Mucosa of gallbladder (tissue), 1 donor: Measurements from ENCODE around the gene FTL. TPM values are rescaled to one million over a fixed set of nuclear protein-coding genes. Genes with fewer than 3 reads are reported as not detected.
"Not testable (repeated sequence)": the region's sequence is repeated elsewhere in the genome, so short reads cannot be mapped to it uniquely, and the experiment has no call there.

ENCODE experiments used
- DNase-seq: peaks from one replicate; pipeline ENCODE4 v3.0.0-alpha.2; 2020; ENCODE audit warnings: low spot score
- total RNA-seq: library from RNA; stranded (reverse); gene quantifications from one replicate; pipeline ENCODE4 v1.2.1, GENCODE V29; 2021
- donor health status: DM: no; HTN: no; CAD: no.

Gene FTL
- 4,398 TPM for total RNA-seq

DNA sequence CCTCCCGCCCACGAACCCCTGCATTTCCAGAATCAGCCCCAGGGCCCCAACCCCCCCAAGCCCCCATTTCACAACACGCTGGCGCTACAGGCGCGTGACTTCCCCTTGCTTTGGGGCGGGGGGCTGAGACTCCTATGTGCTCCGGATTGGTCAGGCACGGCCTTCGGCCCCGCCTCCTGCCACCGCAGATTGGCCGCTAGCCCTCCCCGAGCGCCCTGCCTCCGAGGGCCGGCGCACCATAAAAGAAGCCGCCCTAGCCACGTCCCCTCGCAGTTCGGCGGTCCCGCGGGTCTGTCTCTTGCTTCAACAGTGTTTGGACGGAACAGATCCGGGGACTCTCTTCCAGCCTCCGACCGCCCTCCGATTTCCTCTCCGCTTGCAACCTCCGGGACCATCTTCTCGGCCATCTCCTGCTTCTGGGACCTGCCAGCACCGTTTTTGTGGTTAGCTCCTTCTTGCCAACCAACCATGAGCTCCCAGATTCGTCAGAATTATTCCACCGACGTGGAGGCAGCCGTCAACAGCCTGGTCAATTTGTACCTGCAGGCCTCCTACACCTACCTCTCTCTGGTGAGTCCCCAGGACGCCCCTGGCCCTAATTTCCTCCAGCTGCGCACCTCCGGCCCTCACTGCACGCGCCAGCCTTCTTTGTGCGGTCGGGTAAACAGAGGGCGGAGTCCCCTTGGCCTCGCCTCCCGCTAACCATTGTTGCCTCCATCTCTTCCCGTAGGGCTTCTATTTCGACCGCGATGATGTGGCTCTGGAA is at the start of gene FTL:
Gene FTL (plus strand): TSS at position 270 of the 766 bp plus-strand sequence. CDS start 199 bp downstream, at position 469.
- peak; percentile 98 for DNase-seq

DNA sequence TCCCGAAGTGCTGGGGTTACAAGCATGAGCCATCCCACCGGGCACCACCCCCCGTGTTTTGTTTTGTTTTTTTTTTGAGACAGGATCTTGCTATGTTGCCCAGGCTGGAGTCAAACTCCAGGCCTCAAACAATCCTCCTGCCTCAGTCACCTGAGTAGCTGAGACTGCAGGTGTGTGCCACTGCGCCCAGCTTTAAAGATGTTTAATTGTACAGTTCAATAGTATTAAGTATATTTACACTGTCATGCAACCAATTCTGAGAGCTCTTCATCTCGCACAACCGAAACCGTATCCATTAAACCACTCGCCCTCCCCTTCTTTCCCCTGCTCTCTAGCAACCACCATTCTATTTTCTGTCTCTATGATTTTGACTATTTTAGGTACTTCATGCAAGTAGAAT is 49.4 kb upstream of the FTL start:
- no peak for DNase-seq

DNA sequence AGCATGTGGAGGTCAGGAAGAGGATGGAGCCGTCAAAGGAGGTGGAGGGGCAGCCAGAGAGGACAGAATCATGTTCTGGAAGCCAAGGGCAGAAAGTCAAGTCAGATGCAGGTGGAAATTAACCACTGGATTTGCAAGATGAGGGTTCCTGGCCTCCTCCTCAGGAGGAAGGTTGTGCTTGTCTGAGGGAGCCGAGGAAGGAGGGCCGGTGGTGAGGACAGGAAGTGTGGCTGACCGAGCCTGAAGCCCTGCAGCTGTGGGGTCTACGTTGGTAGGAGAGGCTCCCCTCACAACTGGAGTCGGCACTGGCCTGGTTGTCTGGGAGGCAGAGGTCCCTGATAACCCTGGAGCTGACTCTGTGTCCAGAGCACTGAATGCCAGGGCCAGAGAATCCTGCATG is 47.0 kb upstream of the FTL start:
- no peak for DNase-seq

DNA sequence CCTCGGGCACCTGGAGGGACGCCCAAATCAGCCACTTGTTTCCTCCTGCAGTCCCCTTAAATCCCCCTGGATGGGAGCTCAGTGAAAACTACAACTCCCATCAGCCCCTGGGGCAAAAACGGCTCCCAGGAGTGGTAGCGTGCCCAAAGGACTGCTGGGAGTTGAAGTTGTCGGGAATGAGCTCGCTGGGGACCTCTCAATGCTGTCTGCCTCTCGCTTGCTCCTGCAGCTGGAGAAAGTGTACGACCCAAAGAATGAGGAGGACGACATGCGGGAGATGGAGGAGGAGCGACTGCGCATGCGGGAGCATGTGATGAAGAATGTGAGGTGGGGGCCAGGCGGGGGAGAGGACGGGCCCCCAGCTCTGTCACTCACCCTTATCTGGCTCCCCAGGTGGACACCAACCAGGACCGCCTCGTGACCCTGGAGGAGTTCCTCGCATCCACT is 46.3 kb upstream of the FTL start:
- no peak for DNase-seq

DNA sequence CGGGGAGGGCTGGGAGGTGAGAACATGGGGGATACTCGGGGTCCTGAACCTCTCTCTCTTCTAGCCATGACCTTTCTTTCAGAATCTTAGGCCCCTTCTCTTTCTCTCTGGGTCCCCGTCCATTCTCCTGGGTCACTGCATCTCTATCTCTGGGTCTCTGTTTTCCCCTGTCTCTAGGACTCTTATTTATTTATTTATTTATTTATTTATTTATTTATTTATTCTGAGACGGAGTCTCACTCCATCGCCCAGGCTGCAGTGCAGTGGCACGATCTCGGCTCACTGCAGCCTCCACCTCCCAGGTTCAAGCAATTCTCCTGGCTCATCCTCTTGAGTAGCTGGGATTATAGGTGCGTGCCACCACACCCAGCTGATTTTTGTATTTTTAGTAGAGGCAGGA is 45.8 kb upstream of the FTL start:
- DNase-seq = not testable (repeated sequence)

DNA sequence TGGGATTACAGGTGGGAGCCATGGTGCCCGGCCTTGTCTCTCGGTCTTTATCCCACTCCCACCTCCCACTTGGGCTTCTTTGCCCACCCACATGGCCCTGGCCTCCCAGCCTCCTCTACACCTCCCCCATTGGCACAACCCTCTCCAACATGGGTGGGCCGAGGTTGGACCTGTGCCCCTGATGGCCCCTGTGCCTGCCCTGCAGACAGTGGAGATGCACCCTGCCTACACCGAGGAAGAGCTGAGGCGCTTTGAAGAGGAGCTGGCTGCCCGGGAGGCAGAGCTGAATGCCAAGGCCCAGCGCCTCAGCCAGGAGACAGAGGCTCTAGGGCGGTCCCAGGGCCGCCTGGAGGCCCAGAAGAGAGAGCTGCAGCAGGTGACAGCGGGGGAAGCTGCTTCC is 44.2 kb upstream of the FTL start:
- DNase-seq = no peak

DNA sequence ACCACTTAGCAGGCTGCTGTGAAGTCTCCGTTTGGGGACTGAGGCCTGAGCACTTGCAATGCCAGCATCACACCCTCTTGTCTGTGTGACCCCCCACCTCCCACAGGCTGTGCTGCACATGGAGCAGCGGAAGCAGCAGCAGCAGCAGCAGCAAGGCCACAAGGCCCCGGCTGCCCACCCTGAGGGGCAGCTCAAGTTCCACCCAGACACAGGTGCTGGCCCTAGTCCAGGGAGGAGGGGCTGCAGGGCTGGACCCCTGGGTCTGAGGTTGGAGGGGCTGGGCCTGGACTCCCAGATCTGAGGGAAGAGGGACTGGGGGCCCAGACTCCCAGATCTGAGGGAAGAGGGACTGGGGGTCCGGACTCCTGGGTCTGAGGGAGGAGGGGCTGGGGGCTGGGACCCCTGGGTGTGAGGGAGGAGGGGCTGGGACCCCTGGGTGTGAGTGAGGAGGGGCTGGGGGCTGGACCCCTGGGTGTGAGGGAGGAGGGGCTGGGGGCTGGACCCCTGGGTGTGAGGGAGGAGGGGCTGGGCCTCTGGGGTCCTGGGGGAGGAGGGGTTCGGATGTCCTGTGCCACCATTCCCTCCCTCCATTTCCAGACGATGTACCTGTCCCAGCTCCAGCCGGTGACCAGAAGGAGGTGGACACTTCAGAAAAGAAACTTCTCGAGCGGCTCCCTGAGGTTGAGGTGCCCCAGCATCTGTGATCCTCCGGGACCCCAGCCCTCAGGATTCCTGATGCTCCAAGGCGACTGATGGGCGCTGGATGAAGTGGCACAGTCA is 43.2 kb upstream of the FTL start:
- no peak for DNase-seq

DNA sequence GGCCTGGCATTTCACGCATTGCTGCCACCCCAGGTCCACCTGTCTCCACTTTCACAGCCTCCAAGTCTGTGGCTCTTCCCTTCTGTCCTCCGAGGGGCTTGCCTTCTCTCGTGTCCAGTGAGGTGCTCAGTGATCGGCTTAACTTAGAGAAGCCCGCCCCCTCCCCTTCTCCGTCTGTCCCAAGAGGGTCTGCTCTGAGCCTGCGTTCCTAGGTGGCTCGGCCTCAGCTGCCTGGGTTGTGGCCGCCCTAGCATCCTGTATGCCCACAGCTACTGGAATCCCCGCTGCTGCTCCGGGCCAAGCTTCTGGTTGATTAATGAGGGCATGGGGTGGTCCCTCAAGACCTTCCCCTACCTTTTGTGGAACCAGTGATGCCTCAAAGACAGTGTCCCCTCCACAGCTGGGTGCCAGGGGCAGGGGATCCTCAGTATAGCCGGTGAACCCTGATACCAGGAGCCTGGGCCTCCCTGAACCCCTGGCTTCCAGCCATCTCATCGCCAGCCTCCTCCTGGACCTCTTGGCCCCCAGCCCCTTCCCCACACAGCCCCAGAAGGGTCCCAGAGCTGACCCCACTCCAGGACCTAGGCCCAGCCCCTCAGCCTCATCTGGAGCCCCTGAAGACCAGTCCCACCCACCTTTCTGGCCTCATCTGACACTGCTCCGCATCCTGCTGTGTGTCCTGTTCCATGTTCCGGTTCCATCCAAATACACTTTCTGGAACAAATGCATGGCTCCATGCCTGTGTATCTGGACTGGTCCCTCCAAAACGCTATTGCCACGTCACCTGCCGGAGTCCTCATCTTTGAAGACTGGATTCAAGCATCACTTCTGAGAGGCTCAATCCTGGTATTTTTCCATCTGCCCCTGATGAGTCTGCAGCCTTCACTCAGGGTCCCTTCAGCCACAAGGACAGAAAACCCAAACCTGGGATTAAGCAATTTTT is 42.3 kb upstream of the FTL start:
- no peak for DNase-seq

DNA sequence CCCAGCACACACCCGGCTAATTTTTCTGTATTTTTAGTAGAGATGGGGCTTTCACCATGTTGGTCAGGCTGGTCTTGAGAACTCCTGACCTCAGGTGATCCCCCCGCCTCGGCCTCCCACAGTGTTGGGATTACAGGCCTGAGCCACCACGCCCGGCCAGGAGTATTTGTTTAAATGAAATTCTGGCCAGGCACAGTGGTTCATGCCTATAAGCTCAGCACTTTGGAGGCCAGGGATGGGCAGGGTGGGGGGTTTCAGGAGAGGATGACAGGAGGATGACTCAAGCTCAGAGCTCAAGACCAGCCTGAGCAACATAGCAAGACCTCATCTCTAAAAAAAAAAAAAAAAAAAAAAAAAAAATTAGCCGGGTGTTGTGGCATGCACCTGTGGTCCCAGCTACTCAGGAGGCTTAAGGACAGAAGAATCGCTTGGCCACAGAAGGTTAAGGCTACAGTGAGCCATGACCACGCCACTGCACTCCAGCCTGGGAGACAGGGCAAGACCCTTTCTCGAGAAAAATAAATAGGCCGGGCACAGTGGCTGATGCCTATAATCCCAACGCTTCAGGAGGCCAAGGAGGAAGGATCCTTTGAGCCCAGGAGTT is 39.8 kb upstream of the FTL start:
- no peak for DNase-seq

DNA sequence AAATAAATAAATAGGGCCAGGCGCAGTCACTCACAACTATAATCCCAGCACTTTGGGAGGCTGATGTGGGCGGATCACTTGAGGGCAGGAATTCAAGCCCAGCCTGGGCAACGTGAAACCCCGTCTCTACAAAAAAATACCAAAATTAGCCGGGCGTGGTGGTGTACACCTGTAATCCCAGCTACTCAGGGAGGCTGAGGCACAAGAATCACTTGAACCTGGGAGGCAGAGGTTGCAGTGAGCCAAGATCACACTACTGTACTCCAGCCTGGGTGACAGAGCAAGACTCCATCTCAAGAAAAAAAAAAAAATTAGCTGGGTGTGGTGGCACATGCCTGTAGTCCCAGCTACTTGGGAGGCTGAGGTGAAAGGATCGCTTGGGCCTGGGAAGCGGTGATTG is 39.2 kb upstream of the FTL start:
- DNase-seq = not testable (repeated sequence)

DNA sequence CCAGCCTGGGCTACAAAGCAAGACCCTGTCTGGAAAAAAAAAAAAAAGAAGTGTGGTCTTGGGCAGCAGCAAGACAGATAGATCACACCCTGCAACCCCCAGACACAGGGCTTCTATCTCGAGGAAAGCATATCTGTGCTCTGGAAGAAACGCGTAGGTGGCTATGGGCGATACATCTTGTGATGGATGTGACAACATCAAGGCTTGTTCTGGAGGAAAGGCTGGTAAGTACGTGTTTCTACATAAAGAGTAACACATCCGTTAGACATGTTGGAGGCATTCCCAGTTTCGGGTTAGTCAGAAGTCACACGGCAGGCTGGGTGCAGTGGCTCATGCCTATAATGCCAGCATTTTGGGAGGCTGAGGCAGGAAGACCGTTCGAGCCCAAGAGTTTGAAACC is 38.2 kb upstream of the FTL start:
- DNase-seq = peak; percentile 61

DNA sequence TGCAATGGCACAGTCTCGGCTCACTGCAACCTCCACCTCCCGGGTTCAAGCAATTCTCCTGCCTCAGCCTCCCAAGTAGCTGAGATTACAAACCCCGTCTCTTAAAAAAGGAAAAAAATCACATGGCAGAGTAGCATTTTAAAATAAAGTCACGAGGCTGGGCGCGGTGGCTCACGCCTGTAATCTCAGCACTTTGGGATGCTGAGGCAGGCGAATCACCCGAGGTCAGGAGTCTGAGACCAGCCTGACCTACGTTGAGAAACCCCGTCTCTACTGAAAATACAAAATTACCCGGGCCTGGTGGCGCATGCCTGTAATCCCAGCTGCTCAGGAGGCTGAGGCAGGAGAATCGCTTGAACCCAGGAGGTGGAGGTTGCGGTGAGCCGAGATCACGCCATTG is 37.4 kb upstream of the FTL start:
- not testable (repeated sequence) for DNase-seq

DNA sequence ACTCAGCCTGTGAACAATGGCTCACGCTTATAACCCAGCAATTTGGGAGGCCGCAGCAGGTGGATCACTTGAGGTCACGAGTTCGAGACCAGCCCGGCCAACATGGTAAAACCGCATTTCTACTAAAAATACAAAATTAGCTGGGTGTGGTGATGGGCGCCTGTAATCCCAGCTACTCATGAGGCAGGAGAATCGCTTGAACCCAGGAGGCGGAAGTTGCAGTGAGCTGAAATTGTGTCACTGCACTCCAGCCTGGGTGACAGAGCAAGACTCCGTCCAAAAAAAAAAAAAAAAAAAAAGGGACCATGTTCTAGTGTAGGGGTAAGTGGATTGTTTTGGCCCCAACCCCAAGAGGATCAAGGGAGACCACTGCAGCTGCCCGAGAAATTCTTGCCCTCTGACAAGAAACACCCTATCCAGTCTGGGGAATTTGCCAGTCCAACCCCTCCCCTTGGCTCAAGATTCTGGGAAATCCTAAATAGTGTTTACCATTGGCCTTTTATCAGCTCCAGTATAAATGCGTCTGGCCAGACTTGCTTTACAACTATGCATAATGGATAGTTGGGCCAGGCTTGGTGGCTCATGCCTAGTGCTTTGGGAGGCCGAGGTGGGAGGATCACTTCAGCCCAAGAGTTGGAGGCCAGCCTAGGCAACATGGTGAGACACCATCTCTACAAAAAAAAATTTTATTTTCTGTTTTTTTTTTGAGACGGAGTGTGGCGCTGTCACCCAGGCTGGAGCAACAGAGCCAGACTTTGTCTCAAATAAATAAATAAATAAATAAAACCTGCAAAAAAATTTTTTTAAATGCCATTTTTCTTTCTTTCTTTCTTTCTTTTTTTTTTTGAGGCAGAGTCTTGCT is 36.7 kb upstream of the FTL start:
- DNase-seq = no peak

DNA sequence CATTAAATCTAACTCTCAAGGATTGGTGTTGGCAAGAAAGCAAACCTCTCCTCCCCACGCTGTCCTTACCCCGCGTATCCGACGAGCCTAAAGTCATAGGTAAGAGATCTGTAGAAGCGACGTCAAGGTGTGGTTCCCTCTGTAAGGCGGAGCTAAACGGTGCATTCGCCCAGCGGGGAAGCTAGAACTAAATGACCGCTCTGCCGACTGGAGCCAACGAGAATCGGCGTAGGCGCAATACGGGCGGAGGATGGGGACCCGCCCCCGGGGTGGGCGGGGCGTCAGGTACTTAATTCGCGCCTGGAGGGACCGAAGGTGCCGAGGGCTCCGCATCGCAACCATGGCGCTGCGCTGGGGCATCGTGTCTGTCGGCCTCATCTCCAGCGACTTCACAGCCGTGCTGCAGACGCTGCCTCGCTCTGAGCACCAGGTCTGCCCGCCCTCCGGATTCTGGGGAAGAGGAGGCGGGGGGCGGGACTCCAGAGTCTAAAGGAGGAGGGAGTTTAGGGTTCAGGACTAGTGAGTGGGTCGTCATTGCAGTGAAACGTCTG is 31.7 kb upstream of the FTL start, which contains the start of gene DHDH:
Gene DHDH (plus strand): TSS at position 318 of the 551 bp plus-strand sequence. CDS start 23 bp downstream, at position 341.
- peak; percentile 84 for DNase-seq

DNA sequence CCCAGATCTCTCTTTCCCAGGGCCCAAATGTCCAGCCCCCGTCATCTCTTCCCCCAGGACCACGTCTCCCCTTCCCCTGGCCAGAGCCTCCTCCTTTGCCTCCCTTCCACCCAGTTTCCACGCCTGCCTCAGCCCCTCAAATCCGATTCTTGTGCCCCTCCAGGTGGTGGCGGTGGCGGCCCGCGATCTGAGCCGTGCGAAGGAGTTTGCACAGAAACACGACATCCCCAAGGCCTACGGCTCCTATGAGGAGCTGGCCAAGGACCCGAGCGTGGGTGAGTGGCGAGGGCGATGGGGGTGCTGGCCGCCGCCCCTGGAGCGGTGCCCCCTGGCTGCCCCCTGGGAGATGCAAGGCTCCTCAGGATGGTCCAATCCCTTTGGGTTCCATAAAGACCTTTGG is 30.3 kb upstream of the FTL start:
- DNase-seq = no peak

DNA sequence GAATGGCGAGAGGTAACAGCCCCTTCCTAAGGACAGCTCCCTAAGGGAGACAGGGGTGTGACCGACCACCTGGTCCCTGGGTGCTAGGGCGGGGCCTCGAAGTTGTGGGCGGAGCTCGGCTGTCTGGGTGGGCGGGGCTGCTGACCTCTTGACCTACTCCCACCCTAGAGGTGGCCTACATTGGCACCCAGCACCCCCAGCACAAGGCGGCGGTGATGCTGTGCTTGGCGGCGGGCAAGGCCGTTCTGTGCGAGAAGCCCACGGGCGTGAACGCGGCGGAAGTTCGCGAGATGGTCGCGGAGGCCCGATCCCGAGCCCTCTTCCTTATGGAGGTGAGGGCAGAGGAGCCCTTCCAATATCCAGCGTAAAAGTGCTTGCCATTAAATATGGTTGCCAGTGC is 29.2 kb upstream of the FTL start:
- DNase-seq = no peak

DNA sequence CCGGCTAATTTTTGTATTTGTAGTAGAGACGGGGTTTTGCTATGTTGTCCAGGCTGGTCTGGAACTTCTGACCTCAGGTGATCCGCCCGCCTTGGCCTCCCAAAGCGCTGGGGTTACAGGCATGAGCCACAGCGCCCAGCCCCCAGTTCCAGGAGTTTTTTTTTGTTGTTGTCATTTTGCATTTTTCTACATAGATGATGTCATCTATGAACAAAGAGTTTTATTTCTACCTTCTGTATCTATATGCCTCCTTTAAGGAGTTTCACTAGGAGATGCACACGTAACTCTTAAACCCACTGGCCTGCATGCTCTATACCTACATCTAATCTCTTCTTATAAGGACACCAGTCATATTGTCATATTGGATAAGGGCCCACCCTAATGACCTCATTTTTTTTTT is 26.9 kb upstream of the FTL start:
- DNase-seq = no peak

DNA sequence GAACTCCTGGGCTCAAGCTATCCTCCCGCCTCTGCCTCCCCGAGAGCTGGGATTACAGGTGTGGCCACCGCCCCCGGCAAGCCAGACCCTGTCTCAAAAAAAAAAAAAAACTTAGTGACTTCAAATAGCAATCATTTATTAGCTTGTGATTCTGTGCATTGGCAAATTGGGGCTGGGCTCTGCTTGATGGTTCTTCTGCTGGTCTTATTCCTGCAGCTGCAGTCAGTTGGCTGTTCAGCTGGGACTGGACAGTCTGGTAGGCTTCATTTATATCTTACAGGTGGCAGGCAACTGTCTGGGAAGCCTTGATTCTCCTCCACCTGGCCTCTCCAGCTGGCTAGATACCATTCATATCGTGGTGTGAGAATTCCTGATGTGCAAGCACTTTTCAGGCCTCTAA is 24.2 kb upstream of the FTL start:
- no peak for DNase-seq

DNA sequence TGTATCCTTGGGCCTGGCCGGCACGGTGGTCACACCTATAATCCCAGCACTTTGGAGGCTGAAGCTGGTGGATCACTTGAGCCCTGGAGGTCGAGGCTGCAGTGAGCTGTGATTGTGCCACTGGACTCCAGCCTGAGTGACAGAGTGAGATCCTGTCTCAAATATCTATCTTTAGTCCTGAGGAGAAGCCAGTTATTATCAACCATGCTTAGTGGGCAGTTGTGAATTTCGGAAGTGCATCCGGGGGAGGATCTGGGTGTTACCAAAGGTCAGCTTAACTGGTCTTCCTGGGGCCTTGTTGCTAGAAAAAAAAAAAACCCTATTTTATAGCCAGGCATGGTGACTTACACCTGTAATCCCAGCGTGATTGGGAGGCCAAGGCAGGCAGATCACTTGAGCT is 22.0 kb upstream of the FTL start:
- DNase-seq = no peak

DNA sequence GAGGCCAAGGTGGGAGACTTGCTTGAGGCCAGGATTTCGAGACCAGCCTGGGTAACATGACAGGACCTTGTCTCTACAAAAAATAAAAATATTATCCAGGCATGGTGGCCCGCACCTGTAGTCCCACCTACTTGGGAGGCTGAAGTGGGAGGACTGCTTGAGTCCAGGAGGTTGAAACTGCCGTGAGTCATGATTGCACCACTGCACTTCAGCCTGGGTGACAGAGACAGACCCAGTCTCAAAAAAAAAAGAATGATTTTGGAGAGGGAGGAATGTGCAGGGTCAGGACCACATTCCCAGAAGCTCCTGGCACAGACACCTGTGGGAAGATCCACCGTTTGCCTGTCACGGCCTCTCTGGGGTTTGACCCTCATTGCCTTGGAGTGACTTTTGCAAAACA is 19.7 kb upstream of the FTL start:
- no peak for DNase-seq
